ENCODE data around the gene CXCL8. TPM values are rescaled to one million over a fixed set of nuclear protein-coding genes. Genes with fewer than 3 reads are reported as not detected.
"Not testable (repeated sequence)": the region's sequence is repeated elsewhere in the genome, so short reads cannot be mapped to it uniquely, and the experiment has no call there.

CXCL8 gene
- total and polyA plus RNA-seq, 8 donors = 1.1 to 80.4 (median 2.3) TPM

- intact Hi-C loops (cut with DNase I) = no loop called here
- no peaks in the 10 kb centered on the region for H3K27me3 ChIP-seq
- no peak for TF ChIP-seq CTCF (IDR thresholded peaks at IDR 0.05)
- H3K4me1 ChIP-seq = peaks cover 0 to 18% of the 10 kb centered on the region in 2 donors
- no peak for ATAC-seq
- no peaks in the 10 kb centered on the region for H3K36me3 ChIP-seq
- no peaks in the 10 kb centered on the region for H3K9me3 ChIP-seq
- H3K27ac ChIP-seq = no peak overlapping the region
- no peak for DNase-seq
- H3K4me3 ChIP-seq = no peak overlapping the region
Measured at GRCh38 chr4:73764513-73764912, 24.1 kb downstream of the CXCL8 start.

GRCh38 chr4:73765296-73765695 is 24.9 kb downstream of the CXCL8 start:
- no peak overlapping the region for H3K27ac ChIP-seq
- no peak for DNase-seq
- peaks cover 0 to 18% of the 10 kb centered on the region in 2 donors for H3K4me1 ChIP-seq
- TF ChIP-seq CTCF (IDR thresholded peaks at IDR 0.05) = no peak
- no peaks in the 10 kb centered on the region for H3K27me3 ChIP-seq
- H3K36me3 ChIP-seq = no peaks in the 10 kb centered on the region
- no peak for ATAC-seq
- H3K9me3 ChIP-seq = no peaks in the 10 kb centered on the region
- intact Hi-C loops (cut with DNase I) = no loop called here
- H3K4me3 ChIP-seq = no peak overlapping the region

- no peak for ATAC-seq
- no peak for TF ChIP-seq CTCF (IDR thresholded peaks at IDR 0.05)
- H3K4me1 ChIP-seq = peaks cover 4 to 5% of the 10 kb centered on the region in 2 donors
Measured at GRCh38 chr4:73770917-73771316, 30.5 kb downstream of the CXCL8 start.

GRCh38 chr4:73772363-73772762 is 32.0 kb downstream of the CXCL8 start:
- no peak for ATAC-seq

More at GRCh38 chr4:73770917-73771316, 30.5 kb downstream of the CXCL8 start:
- no peaks in the 10 kb centered on the region for H3K36me3 ChIP-seq
- no peak overlapping the region for H3K4me3 ChIP-seq
- intact Hi-C loops (cut with DNase I) = no loop called here
- DNase-seq = no peak
- no peaks in the 10 kb centered on the region for H3K9me3 ChIP-seq
- no peaks in the 10 kb centered on the region for H3K27me3 ChIP-seq
- no peak overlapping the region for H3K27ac ChIP-seq

GRCh38 chr4:73774406-73774805 is 34.0 kb downstream of the CXCL8 start:
- ATAC-seq; H3K27ac ChIP-seq; H3K9me3 ChIP-seq; intact Hi-C loops (cut with DNase I); DNase-seq; H3K4me3 ChIP-seq; H3K27me3 ChIP-seq; H3K36me3 ChIP-seq: not testable (repeated sequence)
- peaks cover 4 to 16% of the 10 kb centered on the region in 2 donors for H3K4me1 ChIP-seq

More at GRCh38 chr4:73772363-73772762, 32.0 kb downstream of the CXCL8 start:
- Histone ChIP-seq H3K4me3 (no peak overlapping the region), H3K36me3 (no peaks in the 10 kb centered on the region), H3K27me3 (no peaks in the 10 kb centered on the region), H3K27ac (no peak overlapping the region), H3K4me1 (peaks cover 4 to 16% of the 10 kb centered on the region in 2 donors), H3K9me3 (no peaks in the 10 kb centered on the region)
- intact Hi-C loops (cut with DNase I) = no loop called here
- no peak for DNase-seq
- no peak for TF ChIP-seq CTCF (IDR thresholded peaks at IDR 0.05)

GRCh38 chr4:73776321-73776729 is 36.0 kb downstream of the CXCL8 start:
- no peaks in the 10 kb centered on the region for H3K36me3 ChIP-seq
- no peaks in the 10 kb centered on the region for H3K9me3 ChIP-seq
- intact Hi-C loops (cut with DNase I) = no loop called here
- no peak overlapping the region for H3K27ac ChIP-seq
- H3K27me3 ChIP-seq = no peaks in the 10 kb centered on the region
- TF ChIP-seq CTCF (IDR thresholded peaks at IDR 0.05) = no peak
- no peak overlapping the region for H3K4me3 ChIP-seq
- ATAC-seq (peak; percentile 24), DNase-seq (peak in 2 of 4 donors; percentile 12 to 16)
- H3K4me1 ChIP-seq = peaks cover 4 to 16% of the 10 kb centered on the region in 2 donors

Data from left lung (tissue), 10 donors.